ENCODE measurements around the gene PDE11A.

- no peak for TF ChIP-seq POLR2A (IDR thresholded peaks at IDR 0.05; ENCODE audit: control extremely low read depth in 1 of 2, low read depth in 2 of 2, low read length in 2 of 2)
- TF ChIP-seq TEAD4 (IDR thresholded peaks at IDR 0.05; ENCODE audit: low read depth, low read length), result no peak
- TF ChIP-seq CTCF (IDR thresholded peaks at IDR 0.05; ENCODE audit: control extremely low read depth in 1 of 3, insufficient read depth in 1 of 3, low read depth in 1 of 3, low read length in 3 of 3), result no peak
- TF ChIP-seq HDAC6 (IDR thresholded peaks at IDR 0.05; ENCODE audit: low read depth, low read length), result no peak
- no peak for TF ChIP-seq EP300 (IDR thresholded peaks at IDR 0.05; ENCODE audit: borderline replicate concordance in 1 of 2, low read depth in 2 of 2, low read length in 2 of 2)
- TF ChIP-seq EZH2 (IDR thresholded peaks at IDR 0.05; ENCODE audit: low read depth, low read length, severe bottlenecking), result no peak
- no peak for TF ChIP-seq USF2 (IDR thresholded peaks at IDR 0.05; ENCODE audit: low read length)
- TF ChIP-seq TAF1 (IDR thresholded peaks at IDR 0.05; ENCODE audit: low read depth, low read length), result no peak
- no peak for TF ChIP-seq RAD21 (IDR thresholded peaks at IDR 0.05 in 1 of 2, conservative IDR thresholded peaks at IDR 0.05 in 1 of 2; ENCODE audit: low read depth in 2 of 2, low read length in 2 of 2)
- TF ChIP-seq POLR2AphosphoS5 (IDR thresholded peaks at IDR 0.05; ENCODE audit: low read depth, low read length), result no peak
- no peak for TF ChIP-seq SIN3A (conservative IDR thresholded peaks at IDR 0.05 in 1 of 2, IDR thresholded peaks at IDR 0.05 in 1 of 2; ENCODE audit: low read depth in 1 of 2, low read length in 2 of 2)
Observed at GRCh38 chr2:177992992-177993391, 79.6 kb downstream of the PDE11A start.

Measured in H1 (cell line).